HUDEP-2 (cell line): ENCODE data around the gene ZXDC.

Experiments
- DNase-seq, 76 experiments: peaks; one replicate each; lab custom pipeline; 2025; ENCODE audit not compliant: unreplicated experiment in 76 of 76; lab: John Stamatoyannopoulos, UW

The ZXDC gene

DNA sequence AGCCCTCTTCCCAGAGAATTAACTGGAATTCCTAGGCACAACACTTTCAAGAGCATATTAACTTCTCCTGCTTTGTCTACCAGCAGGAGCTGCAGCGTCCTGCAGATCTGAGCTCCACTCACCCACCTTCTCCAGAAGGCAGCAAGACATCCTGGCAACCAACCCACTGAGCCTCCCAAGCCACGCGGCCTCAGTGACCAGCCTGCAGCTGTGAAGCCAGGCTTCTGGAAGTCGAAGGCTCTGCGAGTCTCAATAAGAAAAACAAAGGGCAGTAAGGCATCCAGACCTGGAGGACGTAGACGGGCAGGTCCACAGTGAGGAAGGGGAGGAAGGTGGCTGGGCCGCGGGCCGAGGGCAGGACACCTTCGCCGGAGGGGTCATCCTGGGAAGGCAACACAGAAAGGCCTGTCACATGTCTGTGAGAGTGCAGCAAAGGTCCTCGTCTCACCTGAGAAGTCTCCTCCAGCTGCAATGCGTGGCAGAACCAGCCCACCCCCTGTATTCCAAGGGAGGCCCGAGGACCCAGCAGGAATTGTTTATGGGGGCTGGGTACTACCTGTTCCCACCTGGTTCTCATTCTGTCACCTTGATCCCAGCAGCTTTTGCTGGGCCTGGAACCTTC, 36.2 kb downstream of the ZXDC start:
- DNase-seq = no peak

DNA sequence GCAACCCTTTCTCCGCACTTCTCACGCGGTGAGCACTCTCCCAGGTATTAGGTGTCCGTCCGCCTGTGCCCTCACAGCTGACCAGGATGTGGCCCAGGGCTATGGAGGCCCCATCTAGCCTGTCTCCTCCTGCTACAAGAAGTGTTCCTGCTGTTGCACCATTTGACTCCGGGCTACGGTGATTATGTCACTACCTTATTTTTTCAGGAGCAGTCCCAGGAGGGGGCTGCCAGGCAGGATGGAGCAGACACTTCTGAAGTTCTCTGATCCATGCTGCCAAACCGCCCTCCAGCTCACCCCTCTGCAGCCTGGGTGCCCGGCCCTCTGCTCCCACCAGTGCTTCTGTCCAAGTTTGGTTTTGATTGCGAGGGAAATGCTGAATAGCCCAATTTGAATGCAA, 36.9 kb downstream of the ZXDC start:
- no peak for DNase-seq

DNA sequence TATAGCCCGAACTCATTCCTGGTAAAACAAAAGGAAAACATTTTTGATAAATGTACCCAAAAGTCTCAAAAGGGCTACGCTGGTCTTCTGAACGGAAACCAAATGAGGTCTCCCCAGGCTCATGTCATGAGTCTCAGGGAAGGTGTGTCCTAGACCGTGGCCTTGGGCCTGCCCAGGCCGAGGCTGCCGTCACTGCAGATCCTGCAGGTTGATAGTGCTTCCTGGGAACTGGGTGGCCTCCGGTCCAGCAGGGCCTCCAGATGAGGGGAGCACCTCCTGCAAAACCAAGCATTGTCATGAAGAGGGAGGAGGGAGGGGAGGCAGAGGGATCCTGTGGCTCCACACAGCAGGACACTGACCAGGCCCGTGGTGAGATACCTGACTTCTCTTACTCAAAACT, 37.5 kb downstream of the ZXDC start:
- DNase-seq = no peak

DNA sequence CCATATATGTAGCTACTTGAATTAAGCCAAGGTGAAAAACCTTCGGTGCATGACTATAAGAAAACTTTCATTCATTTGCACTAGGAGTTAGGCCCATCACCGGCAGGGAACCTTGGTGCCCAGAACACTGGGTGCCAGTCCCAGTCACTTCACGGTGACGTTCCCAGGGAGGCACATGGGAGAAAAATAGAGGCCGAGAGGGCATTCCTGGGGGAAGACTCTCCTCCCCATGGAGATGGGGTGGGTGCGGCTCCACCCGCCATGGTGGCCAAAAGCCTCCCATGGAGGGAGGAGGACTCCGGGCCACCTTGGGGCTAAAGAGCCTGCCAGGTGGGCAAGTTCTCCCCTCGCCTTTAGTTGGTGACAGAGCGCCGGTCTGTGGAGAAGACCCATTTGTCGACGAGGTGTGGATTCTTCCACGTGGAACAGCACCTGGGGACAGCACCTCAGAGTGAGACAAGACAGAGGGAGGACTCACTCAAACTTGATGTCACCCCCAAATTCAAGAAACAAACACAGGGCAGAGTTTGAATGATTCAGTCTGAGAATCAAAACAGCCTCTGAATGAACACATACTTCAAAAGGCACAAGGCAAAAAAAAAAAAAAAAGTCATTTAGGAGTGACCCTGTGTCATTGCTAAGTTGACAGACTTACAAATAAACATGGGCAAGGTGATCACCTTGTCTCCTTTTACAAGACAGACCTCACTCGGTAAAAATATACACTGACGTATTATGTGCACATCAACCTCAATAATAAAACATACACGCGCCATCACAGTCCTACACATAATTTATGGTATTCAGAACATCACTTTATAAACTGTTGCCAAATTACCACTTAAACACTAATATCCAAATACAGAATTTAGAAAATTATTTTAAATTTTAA, 38.6 kb downstream of the ZXDC start:
- no peak for DNase-seq

DNA sequence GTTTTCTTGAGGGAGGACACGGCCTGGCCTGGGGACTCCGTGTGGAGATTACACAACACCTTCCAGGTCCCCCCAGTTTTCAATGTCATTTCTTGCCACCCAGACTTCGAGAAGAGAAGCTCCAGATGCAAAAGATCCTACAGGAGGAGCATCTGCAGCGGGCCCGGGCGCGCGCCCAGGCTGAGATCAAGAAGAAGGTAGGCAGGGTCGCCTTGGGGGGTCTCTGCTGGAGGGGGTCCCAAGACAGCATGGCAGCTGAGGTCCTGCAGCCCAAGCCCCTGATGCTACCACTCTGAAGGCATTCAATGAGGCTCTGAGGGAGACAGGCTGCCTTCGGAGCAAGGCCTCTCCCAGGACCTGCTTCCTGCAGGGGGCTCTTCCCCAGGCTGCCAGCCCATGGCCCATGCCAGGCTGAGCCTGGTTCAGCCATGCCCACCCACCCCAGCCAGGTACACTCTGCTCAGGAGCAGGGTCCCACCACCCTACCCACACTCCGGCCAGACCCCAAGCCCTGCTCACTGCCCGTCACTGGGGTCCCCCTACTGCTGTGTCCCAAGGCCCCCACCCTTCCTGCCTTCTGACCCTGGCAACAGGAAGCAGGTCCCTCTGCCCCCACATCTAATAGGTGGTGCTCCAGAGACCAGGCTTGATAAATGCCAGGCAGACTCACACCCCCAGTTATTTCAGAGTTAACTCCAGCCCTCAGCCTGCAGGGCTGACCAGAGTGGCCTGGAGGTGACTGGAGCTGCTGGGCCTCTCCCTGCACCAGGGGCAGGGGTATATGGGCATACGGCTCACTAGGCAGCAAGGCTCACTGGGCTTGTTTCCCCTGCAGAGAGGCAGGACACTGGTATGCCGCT, 40.0 kb downstream of the ZXDC start:
- DNase-seq = no peak

DNA sequence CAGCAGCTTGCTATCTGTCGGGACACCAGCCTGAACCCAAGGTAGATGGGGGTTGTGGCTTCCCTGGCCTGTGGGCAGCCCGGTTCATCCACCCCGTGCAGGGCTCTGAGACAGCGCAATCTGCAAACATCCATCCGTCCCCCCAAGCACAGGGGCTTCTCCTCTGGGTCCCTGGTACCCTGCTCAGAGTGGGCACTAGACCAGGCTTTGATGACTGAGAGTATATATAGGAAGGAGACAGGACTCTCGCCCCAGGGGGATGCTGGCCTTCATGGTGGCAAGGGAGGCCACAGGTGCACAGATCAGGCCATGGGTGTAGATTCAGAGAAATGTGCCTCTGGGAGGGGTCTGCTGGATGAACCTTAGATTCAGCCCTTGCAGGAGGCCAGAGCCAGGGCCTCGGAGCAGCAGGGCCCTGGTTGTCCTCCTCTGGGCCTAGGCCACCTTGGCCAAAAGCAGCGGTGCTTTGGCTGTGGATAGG, 40.7 kb downstream of the ZXDC start:
- DNase-seq = no peak

DNA sequence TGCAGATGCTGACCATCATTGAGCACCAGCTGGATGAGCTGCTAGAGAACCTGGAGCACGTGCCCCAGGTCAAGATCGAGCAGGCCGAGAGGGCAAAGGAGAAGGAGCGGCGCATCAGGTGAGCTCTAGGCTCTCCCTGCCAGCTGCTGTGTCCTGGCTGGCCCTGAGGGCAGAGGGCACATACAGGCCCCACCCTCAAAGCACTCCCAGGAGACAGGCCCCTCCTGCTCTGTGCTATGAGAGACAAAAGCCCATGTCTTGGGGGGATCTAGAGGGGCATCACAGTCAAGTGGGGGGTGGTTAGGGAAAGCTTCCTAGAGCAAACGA, 41.5 kb downstream of the ZXDC start:
- DNase-seq = no peak

DNA sequence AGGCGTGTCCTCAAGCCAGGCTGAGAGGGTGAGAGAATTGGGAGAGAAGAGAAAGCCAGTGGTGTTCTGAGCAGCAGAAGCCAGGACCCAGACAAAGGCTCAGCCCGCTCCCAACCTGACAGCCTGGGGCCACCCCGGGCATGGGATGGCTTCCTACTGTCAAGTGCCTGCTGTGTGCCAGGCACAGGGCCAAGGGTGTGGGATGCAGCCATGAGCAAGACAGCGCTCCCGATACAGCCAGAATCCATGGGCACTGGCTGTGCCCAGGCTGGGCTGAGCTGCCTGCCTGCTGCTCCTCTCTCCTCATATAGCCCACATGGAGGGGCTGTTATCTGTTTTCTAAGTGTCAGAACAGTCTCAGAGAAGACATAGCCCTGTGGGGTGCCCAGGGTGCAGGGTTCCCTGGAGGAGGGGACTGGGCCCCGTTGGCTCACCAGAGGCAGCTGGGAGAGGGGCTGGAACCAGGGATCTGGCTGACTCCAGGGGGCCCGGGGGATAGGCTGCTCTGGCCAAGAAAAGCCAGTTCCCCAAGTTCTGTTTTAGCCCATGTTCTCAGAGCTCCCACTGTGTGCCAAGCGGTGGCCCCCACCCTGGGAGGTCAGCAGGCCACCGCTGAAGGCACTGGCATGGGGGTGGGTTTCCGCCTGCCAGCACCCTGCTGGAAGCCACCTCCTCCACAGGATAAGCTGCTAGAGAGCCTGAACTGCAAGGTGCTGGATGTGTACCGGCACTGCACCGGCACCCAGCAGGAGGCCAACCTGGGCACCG, 42.0 kb downstream of the ZXDC start:
- no peak for DNase-seq

DNA sequence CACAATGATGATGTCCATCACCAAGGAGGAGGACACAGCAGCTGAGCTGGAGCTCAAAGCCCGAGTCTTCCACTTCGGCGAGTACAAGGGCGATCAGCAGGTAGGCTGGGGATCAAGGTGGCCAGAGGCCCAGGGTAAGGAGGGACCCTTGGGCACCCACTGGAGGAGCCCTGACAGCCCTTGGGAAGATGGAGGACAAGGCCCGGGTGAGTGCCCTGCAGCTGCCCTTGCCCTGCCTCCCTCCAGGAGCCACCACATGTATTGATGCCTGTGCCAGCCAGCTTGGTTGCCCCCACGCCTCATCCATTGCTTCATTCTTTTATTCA, 42.6 kb downstream of the ZXDC start:
- DNase-seq = no peak

DNA sequence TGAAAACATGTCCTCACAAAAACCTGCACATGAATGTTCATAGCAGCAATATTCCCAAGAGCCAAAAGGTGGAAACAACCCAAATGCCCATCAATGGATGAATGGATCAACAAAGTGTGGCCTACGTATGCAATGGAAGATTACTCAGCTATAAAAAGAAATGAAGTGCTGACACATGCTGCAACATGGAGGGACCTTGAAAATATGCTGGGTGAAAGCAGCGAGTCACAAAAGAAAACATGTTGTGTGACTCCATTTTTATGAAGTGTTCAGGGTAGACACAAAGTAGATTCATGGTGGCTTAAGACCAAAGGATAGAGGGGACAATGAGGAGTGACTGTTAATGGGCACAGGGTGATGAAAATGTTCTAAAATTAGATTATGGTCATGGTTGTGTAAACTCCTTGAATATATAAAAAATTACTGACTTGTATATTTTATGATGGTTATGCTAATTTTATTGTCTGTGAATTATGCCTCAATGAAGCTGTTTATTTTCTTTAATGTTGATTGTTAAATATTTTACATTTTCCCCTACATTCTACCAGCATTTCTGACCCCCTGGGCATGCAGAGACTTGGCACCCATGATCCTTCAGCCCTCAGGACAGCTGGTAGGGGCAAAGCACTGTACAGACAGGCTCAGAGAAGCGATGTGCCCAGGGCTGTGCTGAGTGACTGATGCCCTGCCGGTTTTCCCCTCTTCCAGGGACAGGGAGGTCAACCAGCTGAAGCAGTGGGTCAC, 43.2 kb downstream of the ZXDC start:
- DNase-seq = no peak

DNA sequence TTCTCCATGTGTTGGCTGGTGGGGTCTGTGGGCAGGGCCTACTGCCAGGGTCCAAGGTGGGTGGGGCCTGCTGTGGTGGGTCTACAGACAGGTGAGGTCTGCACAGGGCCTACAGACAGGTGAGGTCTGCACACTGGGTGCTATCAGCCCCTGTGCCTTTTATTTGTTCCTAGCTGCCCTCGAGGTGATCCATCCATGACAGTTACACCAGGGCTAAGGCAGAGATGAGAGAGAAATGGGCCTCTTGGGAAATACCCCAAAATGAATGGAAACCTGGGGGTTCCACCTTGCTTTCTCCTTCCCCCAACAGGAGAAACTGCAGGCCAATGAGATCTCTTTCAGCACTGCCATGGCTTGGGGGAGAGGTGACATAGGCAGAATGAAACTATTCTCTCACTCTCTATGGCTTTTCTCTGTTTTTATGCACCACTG, 44.6 kb downstream of the ZXDC start:
- no peak for DNase-seq

DNA sequence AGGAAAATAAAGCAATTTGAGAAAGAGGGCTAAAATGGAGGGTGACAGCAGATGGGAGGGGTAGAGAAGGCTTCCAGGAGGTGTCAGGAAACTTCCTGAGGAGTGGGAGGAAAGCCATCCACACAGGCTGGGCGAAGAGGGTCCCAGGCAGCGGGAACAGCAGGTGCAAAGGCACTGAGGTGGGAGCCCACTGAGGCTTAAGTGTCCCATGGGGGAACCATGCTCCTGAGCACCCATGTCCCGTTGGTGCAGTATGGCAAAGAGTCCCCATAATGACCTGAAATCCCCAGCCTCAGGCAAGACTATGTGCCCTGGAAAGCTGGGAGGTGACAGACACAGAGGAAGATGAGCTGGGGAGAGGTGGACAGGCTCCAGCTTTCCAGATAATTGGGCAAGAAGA, 50.9 kb downstream of the ZXDC start:
- no peak for DNase-seq

DNA sequence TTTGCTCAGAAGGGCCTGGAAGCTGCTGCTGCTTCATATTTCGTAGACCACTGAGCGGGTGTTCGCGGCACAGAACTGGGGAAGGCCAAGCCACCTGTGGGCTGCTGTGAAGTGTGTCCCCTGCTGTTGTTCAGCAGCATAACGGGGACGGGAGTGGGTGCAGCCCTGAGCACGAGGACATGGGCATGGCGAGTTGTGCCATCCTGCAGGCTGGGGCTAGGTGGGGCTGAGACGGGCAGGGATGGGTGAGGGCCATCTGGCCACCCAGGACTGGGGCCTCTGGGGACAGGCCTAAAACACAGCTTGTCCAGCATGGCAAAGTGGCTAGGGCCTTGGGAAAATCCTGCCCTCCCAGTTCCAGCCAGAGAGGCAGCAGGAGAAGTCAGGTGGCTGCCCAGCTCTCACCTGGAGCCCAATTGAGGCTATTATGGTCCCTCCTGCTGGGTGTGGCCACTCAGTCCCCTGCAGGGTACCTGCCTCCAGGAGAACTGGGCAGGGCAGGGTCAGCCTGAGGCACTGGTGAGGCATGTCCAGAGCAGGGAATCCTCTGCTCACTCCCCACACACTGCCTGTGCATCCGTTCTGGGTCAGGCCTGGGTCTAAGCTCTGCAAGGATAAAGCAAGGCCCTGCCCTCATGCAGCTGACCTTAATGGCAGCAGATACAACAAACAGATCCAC, 51.5 kb downstream of the ZXDC start:
- DNase-seq = no peak

DNA sequence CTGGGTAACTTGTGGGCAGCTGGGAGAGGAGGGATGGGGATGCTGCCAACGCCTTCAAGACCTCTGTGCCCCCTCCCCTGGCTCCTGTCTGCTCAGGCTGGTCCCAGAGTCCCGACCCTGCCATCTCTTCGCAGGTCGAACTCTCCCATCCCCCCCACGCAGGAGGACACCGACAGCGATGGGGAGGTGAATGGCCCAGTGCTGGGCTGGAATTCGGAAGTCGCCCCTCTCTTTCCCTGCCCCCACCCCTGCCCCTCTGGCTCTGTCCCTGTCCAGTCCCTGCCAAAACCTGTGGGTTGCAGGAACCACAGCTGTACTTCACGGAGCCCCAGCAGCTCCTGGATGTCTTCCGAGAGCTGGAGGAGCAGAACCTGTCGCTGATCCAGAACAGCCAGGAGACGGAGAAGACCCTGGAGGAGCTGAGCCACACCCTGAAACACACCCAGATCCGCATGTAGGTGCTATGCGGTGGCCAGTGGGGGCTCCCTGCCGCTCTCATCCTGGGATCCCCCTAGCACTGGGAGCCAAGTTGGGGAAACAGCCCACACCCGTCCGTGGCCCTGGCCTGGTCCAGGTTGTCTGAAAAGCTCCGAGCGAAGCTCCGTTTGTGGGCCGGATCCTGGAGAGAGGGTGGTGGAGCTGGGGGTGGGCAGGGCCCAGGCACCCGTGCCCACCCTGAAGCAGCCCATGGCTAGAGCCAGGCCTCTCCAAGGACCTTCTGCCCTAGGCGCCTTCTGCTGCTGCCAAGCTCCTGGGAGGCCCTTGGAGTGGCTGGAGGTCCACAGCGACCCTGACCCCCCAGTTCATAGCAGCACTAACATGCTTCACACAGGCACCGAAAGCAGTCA, 52.3 kb downstream of the ZXDC start:
- no peak for DNase-seq

DNA sequence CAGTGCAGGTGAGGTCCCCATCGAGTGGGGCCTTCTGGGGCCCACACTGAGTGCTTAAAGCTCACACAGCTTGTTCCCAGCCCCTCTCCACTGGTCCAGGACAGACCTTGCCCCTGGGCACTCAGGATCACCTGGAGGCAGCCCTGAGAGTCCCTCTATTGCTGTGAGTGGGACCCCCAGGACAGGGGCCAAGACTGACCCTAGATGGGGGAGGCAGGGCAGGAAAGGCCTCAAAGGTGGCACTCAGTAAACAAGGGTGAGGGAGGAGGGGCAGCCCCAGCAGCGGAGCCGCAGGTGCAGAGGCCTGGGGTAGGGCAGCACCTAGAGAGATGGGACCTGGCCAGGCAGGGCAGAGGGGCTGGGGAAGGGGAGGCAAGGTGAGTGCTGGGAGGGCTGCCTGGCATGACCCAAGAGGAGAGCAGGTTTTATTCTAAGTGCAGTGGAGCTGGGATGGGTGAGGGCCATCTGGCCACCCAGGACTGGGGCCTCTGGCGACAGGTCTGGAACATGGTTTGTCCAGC, 53.1 kb downstream of the ZXDC start:
- no peak for DNase-seq

DNA sequence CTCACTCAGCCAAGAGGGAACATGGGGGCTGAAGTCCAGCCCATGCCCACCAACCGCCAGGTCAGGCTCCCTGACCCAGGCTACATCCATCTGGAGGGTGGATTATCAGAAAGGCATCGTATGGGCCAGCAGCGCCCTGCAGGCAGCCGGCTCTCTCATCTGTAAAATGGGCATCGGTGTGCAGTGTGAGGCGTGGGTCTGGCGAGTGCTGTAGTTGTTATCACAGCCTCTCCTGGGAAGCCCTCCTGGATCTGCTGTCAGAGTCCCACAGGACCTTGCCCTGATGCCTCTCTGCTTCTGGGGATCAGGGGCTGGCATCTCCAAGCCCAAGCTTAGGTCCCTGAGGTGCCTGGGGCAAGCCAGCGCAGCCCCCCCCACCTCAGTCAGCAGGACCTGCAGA, 53.6 kb downstream of the ZXDC start:
- DNase-seq = no peak

DNA sequence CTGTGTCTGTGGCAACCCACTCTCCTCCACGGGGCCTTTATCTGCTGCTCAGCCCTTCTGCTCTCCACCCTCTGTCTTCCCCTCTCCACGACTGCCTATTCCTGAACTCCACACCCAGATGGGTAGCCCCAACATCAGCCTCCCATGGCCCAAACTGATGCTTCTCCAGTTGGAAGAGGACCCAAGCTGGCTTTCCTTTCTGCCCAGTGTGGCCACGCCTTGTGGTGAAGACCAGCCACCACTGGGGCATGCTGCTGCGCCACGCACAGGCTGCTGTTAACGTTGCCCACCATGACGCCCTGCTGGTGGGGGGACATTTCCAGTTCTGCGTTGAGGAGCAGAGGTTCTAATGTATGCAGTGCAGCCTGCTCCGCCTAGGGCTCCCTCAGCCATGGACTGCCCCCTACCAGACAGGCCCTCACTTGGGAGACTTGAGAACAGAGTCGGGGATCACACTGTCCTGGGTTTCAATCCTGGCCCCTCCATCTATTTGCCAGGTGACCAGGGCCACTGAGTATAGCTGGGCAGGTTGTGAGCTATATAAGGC, 54.0 kb downstream of the ZXDC start:
- DNase-seq = no peak
